ENCODE measurements around the gene FAM151A.

DNA sequence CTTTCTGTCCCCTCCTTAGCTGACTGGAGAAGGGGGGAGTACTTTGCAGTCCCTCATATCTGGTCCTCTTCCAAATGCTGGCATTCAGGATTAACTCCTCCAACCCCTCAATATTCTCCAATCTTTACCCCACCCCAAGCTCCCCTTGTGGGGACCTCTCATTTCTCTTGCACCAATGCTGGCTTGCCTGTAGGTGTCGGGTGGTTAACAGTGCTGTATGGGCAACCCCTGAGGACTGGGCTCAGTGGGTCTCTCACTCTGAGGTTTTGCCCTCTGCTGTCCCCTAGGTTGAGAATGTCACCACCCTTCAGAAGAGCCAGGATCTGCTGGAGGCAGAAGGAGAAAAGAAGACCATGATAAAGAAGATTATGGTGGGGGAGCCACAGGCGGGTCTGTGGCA, 45.2 kb upstream of the FAM151A start:
- TF ChIP-seq, protein P1, sequence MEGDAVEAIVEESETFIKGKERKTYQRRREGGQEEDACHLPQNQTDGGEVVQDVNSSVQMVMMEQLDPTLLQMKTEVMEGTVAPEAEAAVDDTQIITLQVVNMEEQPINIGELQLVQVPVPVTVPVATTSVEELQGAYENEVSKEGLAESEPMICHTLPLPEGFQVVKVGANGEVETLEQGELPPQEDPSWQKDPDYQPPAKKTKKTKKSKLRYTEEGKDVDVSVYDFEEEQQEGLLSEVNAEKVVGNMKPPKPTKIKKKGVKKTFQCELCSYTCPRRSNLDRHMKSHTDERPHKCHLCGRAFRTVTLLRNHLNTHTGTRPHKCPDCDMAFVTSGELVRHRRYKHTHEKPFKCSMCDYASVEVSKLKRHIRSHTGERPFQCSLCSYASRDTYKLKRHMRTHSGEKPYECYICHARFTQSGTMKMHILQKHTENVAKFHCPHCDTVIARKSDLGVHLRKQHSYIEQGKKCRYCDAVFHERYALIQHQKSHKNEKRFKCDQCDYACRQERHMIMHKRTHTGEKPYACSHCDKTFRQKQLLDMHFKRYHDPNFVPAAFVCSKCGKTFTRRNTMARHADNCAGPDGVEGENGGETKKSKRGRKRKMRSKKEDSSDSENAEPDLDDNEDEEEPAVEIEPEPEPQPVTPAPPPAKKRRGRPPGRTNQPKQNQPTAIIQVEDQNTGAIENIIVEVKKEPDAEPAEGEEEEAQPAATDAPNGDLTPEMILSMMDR (IDR thresholded peaks at IDR 0.05; ENCODE audit: insufficient read depth, low read length, poor library complexity, severe bottlenecking): no peak
- TF ChIP-seq EZH2phosphoT487 (conservative IDR thresholded peaks at IDR 0.05; ENCODE audit: low read length): no peak
